Lower leg skin (tissue), 4 donors: Measurements from ENCODE around the gene CSPG4. TPM values are rescaled to one million over a fixed set of nuclear protein-coding genes. Genes with fewer than 3 reads are reported as not detected.
"Not testable (repeated sequence)": the region's sequence is repeated elsewhere in the genome, so short reads cannot be mapped to it uniquely, and the experiment has no call there.

Source experiments
- DNase-seq, 2 donors: peaks; one replicate each; pipeline ENCODE4 v3.0.0-alpha.2; 2019; ENCODE audit warnings: low spot score in 2 of 2
- H3K4me3 ChIP-seq: fragments of 200-600 bp; sonication (generic); 2 replicates; pipeline ENCODE4 v1.5.1; 2017; ENCODE audit warnings: mild to moderate bottlenecking, low read depth; ENCODE audit not compliant: poor library complexity, severe bottlenecking
- POLR2A ChIP-seq, 2 donors: fragments of 450-650 bp; IDR thresholded peaks; one replicate each; pipeline ENCODE4 v1.6.1; 2016 to 2017; ENCODE audit warnings: antibody characterized with exemption in 2 of 2, mild to moderate bottlenecking in 1 of 2, moderate library complexity in 1 of 2
- WGBS, 2 donors: methylation state at CpG; one replicate each; pipeline ENCODE4 v1.1.5; 2018; 5-methylcytosine and 5-hydroxymethylcytosine counted together
- intact Hi-C: fragments of 100-400 bp; cut with DNase I; formaldehyde crosslinking; loops from one replicate; pipeline ENCODE4 v1.15.0; 2023; ENCODE audit warnings: low total_unique reads
- total RNA-seq, 4 donors: library from RNA; depleted of rRNA; stranded (reverse); fragments of >200 nt; gene quantifications; one replicate each; pipeline ENCODE4 v1.1.0, GENCODE V29; 2016
- TF ChIP-seq, protein P1 (sequence below), 3 donors: fragments of 450-650 bp; IDR thresholded peaks; one replicate each; pipeline ENCODE4 v1.5.1; 2016; ENCODE audit warnings: antibody characterized with exemption in 3 of 3, mild to moderate bottlenecking in 3 of 3, moderate library complexity in 2 of 3

The CSPG4 gene
- total RNA-seq, 4 donors from 2014 or later = 9.1 to 28.7 (median 10.5) TPM

DNA sequence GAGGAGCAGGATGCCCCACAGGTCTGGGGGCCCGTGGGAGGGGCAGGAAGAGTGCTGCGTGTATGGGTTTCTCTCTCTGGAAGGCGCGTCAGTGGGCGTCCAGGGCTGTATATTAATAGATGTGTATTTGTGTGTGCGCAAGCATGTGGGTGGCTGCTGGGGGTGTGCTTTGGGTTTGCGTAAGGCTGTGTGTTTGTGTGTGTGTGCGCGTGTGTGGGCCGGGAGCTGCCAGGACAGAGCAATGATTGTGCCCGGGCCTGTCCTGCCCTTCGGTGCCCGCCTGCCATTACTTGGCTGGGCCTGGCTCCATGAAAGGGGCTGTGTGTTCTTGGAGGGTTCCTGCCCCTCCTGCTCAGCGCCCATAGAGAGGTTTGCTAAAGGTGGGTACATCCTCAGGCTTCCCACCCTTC is 16.3 kb downstream of the CSPG4 start:
- no peak for DNase-seq
- H3K4me3 ChIP-seq = no peak overlapping the region
- WGBS, 2 donors = 48 to 52% methylated on average over 10 to 13 of the region's 14 CpGs
- no peak for TF ChIP-seq POLR2A (IDR thresholded peaks at IDR 0.05)
- intact Hi-C loops = no loop called here

DNA sequence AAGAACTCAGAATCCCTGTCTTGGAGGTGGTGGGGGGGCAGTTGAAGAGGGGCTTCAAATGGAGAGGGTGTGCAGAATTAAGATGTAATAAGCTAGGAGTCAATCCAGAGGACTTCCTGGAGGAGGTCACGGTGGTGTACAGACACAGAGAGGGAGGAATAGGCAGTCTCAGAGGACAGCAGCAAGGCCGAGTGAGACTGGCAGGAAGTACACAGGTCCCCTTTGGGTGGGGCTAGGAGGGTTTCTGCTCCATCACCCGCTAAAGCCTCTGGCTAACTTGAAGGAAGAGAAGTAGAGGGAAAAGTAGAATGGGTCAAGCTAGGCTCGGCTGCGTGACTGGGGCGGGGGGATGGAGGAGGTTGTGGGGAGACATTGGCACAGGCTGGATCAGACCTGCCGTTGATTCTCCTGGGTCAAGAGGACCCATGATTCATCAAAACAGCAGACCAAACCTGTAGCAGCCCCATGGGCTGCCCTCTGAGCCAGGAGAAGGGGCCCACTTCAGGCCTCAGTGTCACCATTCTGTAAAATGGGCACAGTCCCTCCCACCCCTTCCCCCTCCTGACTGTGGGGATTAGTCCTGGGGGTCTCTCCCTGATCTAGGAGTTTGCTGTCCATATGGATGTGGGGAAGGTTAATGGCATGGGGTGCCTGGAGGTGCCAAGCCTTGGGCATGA is 16.9 kb downstream of the CSPG4 start:
- no peak for TF ChIP-seq POLR2A (IDR thresholded peaks at IDR 0.05)
- TF ChIP-seq, protein P1, sequence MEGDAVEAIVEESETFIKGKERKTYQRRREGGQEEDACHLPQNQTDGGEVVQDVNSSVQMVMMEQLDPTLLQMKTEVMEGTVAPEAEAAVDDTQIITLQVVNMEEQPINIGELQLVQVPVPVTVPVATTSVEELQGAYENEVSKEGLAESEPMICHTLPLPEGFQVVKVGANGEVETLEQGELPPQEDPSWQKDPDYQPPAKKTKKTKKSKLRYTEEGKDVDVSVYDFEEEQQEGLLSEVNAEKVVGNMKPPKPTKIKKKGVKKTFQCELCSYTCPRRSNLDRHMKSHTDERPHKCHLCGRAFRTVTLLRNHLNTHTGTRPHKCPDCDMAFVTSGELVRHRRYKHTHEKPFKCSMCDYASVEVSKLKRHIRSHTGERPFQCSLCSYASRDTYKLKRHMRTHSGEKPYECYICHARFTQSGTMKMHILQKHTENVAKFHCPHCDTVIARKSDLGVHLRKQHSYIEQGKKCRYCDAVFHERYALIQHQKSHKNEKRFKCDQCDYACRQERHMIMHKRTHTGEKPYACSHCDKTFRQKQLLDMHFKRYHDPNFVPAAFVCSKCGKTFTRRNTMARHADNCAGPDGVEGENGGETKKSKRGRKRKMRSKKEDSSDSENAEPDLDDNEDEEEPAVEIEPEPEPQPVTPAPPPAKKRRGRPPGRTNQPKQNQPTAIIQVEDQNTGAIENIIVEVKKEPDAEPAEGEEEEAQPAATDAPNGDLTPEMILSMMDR (IDR thresholded peaks at IDR 0.05) = no peak
- 50 to 68% methylated on average over 7 of the region's 7 CpGs for WGBS, 2 donors
- no peak for DNase-seq
- H3K4me3 ChIP-seq = no peak overlapping the region
- intact Hi-C loops = no loop called here

GRCh38 chr15:75695220-75695619 is 17.4 kb downstream of the CSPG4 start:
- 52 to 67% methylated on average over 6 of the region's 6 CpGs for WGBS, 2 donors
- intact Hi-C loops = no loop called here
- no peak overlapping the region for H3K4me3 ChIP-seq
- DNase-seq = no peak
- no peak for TF ChIP-seq POLR2A (IDR thresholded peaks at IDR 0.05)
- TF ChIP-seq, protein P1 (IDR thresholded peaks at IDR 0.05) = no peak

GRCh38 chr15:75694241-75695182 is 18.1 kb downstream of the CSPG4 start:
- intact Hi-C loops = no loop called here
- peak; percentile 71 to 95 for DNase-seq
- TF ChIP-seq POLR2A (IDR thresholded peaks at IDR 0.05) = no peak
- TF ChIP-seq, protein P1 (IDR thresholded peaks at IDR 0.05) = no peak
- WGBS, 2 donors = 10 to 15% methylated on average over 18 to 20 of the region's 20 CpGs
- H3K4me3 ChIP-seq = no peak overlapping the region

DNA sequence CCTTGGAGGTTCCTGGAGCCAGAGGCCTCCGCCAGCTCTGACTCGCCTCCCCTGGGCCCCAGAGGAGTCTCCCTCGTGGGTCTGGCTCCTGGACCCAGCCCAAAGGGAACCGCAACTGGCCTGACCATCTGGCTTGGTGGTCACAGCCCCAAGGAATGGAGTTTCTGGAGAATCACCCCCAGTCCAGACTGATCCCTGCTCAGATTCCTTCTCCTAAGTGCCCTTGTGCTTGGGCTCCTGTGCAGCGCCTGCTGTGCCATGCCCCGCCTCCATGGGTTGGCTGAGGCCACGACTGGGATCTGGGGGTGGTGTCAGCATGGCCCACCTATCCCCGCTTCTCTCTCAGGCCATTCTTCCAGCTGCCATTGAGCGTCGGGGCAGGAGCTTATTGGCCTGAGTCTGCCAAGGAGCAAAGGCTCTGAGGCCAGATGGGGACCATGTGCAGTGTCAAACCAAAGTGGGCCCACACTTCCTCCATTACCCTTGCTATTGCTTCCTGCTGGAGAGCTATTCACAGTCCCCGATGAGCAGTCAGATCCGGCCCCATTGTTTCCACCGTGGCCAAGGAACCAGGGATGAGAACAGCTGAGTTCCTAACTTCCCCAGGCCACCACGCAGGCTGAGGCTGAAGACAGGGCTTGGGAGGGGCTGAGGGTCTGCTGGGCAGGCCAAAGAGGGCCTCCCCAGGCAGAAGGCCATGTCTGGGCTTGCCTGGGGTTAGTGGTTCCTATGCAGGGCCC is 19.0 kb downstream of the CSPG4 start:
- intact Hi-C loops = no loop called here
- no peak for DNase-seq
- H3K4me3 ChIP-seq = no peak overlapping the region
- WGBS, 2 donors = 26 to 33% methylated on average over 14 of the region's 14 CpGs
- no peak for TF ChIP-seq POLR2A (IDR thresholded peaks at IDR 0.05)
- TF ChIP-seq, protein P1 (IDR thresholded peaks at IDR 0.05) = no peak

DNA sequence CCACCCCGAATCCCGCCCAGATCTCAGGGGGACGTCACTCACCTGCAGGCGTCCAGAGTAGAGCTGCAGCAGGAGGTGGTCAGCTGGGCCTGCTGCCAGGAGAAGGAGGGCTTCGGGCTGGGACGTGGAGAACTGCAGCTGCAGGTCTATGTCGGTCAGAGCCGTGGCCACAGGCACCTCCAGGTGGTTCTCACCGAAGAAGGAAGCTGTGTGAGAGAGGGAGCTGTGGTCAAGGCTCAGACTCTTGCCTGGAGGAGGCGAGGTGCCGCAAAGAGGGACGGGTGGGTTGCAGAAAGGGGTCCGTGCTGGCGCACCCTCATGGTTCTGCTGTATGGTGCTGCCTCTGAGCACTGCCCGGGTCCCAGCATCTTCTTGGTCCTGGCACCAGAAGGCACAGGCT is 19.6 kb downstream of the CSPG4 start:
- 79 to 90% methylated on average over 10 to 11 of the region's 15 CpGs for WGBS, 2 donors

DNA sequence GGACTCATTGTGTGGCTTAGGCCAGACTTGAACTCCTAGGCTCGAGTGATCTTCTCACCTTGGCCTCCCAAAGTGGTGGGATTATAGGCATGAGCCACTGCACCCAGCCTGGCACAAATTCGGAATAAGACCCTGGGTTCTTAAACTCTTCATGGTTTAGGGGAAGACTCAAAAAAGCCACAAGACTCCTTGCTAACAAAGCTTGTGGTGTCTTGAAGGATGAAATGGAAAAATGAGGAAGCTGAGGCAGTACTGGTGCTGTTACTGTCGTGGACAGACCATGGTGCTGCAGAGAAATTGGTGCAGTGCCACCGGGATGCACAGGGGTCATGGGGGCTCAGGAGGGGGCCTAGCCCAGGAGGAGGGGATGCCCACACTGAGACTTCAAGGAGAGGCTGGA is 20.3 kb downstream of the CSPG4 start:
- H3K4me3 ChIP-seq, DNase-seq, intact Hi-C loops: not testable (repeated sequence)
- 71 to 72% methylated on average over 4 of the region's 4 CpGs for WGBS, 2 donors

More for the DNA sequence above, 19.6 kb downstream of the CSPG4 start:
- DNase-seq, H3K4me3 ChIP-seq, intact Hi-C loops: not testable (repeated sequence)

GRCh38 chr15:75689429-75689828 is 23.2 kb downstream of the CSPG4 start:
- DNase-seq, H3K4me3 ChIP-seq, intact Hi-C loops: not testable (repeated sequence)
- WGBS, 2 donors = 88 to 95% methylated on average over 13 to 18 of the region's 20 CpGs
